ENCODE results near the gene SLC30A1.

GRCh38 chr1:211541720-211542477 is 37.1 kb downstream of the SLC30A1 start:
- TF ChIP-seq CTCF (IDR thresholded peaks at IDR 0.05) = no peak
- TF ChIP-seq POLR2A (IDR thresholded peaks at IDR 0.05) = no peak

All from sigmoid colon (tissue), 3 donors.